Measurements from ENCODE around the gene LRRC37A.
"Not testable (repeated sequence)": the region's sequence is repeated elsewhere in the genome, so short reads cannot be mapped to it uniquely, and the experiment has no call there.

LRRC37A gene

DNA sequence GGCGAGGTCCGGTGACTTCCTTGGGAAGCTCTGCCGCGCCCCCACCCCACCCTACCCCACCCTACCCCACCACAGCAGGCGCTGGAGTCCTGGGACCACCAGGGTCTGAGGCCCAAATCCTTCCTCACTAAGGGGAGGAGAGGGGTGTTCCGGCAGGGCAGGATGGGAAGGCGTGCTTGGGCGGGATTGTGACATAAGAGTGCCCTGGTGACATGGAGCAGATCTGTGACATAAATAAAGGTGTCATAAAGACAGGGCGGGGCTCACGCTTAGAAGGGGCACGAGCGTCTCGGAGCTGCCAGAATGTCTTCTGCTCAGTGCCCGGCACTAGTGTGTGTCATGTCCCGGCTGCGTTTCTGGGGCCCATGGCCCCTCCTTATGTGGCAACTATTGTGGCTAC is at the start of gene LRRC37A:
LRRC37A (plus strand) TSS at position 301 of the 400 bp plus-strand sequence; CDS start at position 304, 3 bp downstream.
- not testable (repeated sequence) for DNase-seq

- DNase-seq = not testable (repeated sequence)
Measured at GRCh38 chr17:46249153-46249552, 45.8 kb upstream of the LRRC37A start.

DNA sequence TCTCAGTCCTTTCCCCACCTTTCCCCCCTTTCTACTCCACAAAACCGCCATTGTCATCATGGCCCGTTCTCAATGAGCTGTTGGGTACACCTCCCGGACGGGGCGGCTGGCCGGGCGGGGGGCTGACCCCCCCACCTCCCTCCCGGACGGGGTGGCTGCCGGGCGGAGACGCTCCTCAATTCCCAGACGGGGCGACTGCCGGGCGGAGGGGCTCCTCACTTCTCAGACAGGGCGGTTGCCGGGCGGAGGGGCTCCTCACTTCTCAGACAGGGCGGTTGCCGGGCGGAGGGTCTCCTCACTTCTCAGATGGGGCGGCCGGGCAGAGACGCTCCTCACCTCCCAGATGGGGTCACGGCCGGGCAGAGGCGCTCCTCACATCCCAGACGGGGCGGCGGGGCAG is 42.1 kb upstream of the LRRC37A start:
- not testable (repeated sequence) for DNase-seq

GRCh38 chr17:46253722-46254121 is 41.2 kb upstream of the LRRC37A start:
- DNase-seq = peak in 21 of 56 donors; percentile 1 to 60 (median 39)

DNA sequence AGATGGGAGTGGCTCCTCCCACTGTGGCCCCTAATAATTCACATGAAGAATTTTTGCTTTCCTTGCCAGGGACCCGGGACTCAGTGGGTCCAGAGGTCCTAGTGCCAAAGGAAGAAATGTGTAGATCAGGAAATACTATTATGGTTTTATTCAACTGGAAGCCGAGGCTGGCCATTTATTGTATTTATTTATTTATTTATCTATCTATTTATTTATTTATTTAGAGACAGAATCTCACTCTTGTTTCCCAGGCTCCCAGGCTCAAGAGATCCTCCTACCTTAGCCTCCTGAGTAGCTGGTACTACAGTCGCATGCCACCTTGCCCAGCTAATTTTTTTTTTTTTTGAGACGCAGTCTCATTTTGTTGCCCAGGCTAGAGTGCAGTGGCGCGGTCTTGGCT is 40.7 kb upstream of the LRRC37A start:
- DNase-seq = not testable (repeated sequence)

DNA sequence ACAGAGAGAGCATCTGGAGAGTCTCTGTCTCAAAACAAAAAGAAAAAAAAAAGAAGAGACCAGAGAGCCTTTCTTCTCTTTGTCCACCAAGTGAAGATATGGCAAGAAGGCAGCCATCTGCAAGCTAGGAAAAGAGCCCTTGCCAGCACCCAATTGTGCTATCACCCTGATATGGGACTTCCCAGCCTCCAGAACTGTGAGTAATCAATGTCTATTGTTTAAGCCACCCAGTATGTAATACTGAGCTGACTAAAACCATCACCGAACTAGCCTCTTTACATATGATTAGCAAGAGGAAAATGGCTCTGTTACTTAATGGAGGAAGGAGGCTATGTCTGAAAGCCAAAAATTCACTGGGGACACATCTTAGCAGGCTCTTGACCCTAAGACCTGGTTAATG is 38.6 kb upstream of the LRRC37A start:
- not testable (repeated sequence) for DNase-seq

GRCh38 chr17:46259845-46260661 is 34.9 kb upstream of the LRRC37A start:
- DNase-seq = peak in 2 of 56 donors; percentile 9 to 41

- DNase-seq = no peak
Measured at GRCh38 chr17:46262271-46262670, 32.7 kb upstream of the LRRC37A start.

DNA sequence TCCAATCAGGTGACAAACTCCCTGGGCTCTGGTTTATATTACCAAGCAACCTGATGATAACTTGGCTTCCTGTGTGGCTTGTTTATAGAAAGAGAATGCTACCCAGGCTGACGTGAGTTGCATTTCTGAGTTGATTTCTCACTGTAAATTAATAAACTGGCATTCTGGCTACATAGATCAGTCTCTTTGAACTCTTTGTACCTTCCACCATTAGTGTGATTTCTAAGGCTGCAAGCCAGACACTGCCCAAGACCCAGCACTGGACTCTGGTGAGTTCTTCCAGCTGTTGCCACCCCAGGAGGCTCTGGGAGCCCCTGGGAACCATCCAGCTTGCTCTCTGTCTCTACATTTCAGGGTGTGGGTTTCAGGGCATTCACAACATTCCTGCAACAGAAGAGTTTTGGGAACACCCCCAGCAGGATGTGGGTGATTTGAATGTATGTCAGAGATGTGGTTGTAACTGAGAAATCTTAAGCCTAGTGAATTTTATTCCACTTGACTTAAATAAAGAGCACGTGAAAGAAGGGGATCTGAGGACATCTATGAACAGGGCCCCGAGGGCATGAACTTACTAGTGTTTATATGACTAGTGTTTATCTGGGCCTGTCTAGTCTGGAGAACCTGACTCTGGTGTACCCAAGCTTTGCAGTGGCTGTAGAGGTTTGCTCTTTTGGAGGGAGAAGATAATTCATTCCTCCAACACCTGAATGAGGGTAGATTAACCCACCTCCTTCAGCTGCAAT is 30.3 kb upstream of the LRRC37A start:
- no peak for DNase-seq

GRCh38 chr17:46266063-46266655 is 28.8 kb upstream of the LRRC37A start:
- peak in 16 of 56 donors; percentile 11 to 72 (median 54) for DNase-seq

DNA sequence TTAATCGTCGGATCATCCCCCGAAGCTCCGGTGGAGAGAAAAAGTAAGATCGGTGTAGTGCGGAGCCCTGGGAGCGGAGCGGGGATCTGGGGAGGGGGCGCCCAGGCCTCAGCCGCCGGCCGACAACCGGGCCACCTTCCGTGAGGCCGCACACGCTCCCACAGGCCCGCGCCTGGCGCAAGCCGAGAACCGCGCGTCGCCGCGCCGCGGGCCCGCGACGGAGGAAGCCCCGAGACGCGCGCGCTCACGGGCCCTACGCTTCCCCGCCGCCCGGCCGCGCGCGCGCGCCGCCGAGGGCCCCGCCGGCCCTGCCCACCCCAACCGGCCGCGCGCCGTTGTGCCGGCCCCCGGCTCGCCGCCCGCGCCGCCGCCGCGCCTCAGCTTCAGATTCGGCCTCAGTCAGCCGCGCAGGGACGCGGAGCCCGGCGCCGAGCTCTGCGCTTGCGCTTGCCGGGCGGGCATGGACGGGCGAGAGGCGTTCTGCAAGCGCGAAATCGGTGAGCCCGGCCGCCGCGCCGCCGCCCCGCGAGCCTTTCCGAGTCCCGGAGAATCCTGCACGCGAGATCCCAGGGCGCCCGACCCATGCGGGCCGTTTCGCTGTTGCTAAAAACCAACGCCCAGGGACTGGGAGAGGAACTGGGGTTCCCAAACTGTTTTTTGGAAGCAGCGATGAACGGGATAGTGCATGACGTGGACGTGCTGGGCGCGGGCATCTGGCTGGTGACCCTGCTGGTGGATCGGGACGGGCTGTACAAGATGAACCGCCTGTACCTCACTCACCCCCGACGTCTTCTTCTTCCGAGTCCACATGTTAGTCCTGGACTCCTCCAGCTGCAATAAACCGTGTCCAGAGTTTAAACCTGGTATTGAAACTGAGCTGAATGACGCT is 28.0 kb upstream of the LRRC37A start:
- DNase-seq = peak in 52 of 56 donors; percentile 38 to 92 (median 76)

- no peak for DNase-seq
Measured at GRCh38 chr17:46270032-46270431, 24.9 kb upstream of the LRRC37A start.

DNA sequence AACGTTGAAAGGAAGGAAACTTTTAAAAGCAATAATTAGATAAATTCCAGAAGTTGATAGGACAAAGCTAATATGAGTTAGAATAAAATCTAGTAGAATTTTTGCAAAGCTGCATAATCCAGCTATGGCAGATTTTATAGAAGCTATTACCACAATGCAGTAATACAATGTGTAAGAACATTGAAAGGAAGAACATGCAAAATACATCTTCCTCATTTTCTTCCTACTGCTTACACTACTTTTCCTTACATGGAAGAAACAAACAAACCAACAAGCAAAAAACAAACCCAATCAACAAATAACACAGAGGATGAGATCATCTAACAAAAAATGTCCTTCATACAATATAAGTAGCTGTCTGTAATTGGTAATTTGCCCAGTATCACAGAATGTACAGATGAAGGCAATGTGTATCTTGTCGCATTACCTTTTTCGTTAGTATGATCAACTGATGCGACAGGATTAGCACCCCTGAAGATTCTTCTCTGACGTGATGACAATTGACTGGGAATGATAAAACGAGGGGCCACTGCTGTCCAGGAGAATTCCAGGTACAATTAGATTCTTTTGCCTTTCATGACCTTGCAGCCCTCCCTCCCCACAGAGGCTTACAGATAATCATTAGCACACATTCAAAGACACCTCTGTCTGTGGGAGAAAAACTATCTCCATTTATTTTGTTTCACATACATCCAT is 21.2 kb upstream of the LRRC37A start:
- no peak for DNase-seq

DNA sequence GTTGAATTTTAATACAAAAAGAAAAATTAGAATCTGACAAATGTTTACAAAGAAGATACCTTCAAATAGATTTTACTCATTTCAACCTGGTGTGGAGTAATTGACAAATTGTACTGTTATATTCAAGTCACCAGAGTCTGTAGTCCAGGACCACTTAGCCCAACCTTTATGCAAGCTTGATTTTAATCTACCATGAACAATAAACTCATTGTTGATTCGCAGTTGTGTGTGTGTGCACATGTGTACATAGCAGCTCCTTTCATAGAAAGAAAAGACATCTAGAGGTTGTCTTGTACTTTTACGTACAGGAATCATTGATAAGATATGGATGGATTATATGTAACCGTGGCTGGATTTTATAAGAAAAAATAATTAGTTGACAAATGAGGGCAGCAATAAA is 20.7 kb upstream of the LRRC37A start:
- DNase-seq = no peak

DNA sequence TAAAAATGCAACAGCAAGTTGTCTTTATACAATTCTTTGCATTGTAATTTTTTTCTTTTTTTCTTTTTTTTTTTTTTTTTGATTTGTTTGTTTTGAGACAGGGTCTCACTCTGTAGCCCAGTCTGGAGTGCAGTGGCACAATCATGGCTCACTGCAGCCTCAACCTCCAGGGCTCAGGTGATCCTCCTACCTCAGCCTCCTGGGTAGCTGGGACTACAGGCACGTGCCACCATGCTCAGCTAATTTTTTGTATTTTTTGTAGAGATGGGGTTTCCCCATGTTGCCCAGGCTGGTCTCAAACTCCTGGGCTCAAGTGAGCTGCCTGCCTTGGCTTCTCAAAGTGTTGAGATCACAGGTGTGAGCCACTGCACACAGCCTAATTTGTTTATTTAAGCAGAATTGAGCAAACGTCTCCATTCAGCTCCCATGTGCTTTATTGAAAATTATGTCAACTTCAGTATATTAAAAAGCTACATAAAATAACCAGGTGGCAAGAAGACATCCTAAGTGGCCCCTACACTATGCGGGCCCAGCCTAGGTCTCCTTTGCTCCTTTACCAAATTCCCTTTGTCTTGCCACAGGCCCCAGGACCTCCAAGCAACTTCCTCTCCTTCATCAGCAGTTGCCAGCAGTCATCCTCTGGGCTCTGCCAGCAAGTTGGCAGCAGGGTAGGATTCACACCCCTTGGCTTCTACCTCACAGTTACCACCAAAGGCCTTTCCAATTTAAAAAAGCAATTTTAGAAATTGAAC is 18.0 kb upstream of the LRRC37A start:
- peak in 2 of 56 donors; percentile 21 to 34 for DNase-seq

GRCh38 chr17:46281336-46281735 is 13.6 kb upstream of the LRRC37A start:
- not testable (repeated sequence) for DNase-seq

GRCh38 chr17:46282635-46283034 is 12.3 kb upstream of the LRRC37A start:
- not testable (repeated sequence) for DNase-seq

DNA sequence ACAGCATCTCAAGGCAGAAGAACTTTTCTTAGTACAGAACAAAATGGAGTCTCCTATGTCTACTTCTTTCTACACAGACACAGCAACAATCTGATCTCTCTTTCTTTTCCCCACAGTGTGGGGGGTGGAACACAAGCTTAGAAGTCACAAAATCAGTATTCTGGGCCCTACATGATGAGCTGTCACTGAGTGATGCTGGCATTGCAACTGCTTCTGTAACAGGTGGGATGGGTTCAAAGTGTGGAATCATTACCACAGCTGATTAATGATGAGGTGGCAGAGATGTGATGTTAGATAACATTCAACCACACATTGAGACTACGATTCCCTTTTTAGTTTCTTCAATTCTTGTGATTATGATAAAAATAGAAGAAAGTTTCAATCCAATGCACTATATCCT is 10.5 kb upstream of the LRRC37A start:
- not testable (repeated sequence) for DNase-seq

DNA sequence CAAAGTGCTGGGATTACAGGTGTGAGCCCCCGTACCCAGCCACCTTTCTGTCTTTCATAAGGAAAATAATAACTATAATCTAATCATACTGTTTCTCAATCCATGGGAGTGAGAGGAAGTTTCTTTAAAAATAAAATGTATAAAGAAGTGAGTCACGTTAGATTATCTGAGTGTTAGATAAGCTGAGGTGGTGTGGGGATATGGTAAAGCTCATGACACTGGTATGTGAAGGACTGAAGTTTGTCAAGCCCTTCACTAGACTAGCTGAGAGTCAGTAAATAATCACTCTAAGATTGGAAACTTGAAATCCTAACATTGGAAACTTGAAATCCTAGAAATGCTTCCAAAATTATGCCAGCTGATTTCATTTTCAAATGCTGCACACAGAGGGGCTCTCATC is 9.4 kb upstream of the LRRC37A start:
- not testable (repeated sequence) for DNase-seq

Measured in amygdala (tissue), 56 donors.